GM19452 (cell line): ENCODE measurements around the gene GUK1.
"Not testable (repeated sequence)": the region's sequence is repeated elsewhere in the genome, so short reads cannot be mapped to it uniquely, and the experiment has no call there.

ENCODE experiments used
- ATAC-seq: cut with Tn5 transposase; IDR thresholded peaks from one replicate; pipeline ENCODE4 v1.9.1; 2021; ENCODE audit not compliant: unreplicated experiment

The GUK1 gene

DNA sequence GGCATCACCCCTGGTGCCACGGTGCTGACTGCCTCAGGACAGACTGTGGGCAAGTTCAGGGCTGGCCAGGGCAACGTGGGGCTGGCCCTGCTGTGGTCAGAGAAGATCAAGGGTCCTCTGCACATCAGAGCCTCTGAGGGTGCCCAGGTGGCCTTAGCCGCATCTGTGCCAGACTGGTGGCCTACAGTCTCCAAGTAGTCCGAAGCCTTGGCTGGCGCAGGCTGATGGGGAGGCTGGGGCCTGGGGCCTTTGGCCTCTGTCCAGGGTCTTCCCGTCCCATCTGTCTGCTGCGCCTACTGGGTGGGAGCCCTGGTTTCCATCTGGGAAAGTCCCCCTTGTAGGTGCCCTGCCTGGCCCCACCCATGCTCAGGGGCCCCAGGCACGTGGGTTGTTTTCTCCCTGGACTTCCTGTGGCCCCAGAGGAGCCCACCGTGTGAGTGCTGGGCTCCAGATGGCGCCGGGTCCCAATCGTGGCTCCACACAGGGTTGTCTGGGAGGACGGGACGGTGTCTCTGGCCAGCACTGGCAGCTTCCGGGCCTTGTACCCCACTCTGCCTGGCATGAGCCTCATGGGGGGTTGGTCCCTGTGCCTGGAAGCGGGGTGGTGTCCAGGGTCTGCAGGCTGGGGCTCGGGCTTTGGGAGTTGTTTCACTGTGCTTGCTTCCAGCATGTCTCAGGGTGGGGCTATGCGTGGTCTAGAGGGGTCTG, 35.4 kb downstream of the GUK1 start:
- ATAC-seq, result no peak

DNA sequence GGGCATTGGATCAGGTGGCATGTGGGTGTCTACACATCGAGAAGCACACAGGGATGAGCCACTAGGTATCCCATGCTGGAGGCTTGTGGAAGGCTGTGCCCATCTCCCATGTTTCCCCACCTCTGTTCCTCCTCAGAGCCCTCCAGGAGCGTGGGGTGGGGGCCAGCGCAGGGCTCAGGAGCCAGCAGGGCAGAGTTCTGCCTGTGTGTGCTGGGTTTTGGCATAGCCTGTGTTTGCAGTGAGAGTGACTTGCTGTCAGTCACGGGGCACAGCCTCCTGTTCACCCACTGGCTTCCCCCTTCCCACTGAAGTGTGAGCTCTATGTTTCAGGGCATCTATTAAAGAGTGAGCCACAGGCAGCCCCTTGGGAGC, 35.9 kb downstream of the GUK1 start:
- no peak for ATAC-seq

DNA sequence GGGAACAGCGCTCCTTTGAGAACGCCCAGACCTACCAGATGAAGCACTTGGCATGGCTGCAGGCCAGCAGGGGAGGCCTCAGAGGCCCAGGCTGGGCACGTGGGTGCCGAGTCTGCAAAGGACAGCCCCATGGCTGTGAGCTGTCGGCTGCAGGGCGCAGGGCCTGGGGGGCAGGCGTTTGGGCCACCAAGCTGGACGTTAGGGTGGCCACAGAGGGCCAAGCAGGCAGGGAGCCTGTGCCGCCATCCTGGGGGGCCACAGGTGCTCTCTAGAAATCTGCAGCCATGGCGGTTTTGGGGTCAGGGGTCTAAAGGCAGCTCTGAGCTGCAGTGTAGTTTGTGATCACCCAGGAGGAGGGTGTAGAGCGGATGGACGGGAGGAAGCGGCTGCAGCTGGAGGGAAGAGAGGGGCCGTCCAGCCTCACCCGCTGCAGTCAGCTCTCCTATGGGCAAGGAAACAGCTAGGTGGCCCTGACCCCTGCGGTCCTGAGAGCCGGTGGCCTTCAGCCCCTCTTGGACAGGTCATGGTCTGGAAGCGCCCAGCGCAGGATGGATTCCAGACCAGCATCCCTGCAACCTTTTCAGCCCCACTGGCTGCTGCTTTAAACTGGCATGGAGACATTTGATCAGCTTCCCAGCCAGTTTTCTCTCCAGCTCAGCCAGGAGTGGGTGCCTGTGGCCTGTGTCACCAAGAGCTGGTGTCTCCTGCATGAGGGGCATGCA, 36.5 kb downstream of the GUK1 start:
- ATAC-seq, result no peak

DNA sequence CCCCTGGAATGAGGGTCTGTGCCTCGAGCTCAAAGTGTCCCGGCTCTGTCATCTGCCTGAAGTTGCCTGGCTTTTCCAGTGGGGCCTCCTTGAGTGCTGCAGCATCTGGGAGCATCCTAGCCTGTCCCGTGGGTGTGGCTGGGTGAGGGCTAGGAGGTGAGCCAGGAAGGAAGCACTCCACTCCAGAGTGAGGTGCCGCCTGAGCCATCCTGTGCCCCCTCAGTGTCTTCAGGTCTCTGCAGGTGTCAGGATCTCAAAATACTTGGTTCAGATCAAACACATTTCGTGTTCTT, 37.0 kb downstream of the GUK1 start:
- no peak for ATAC-seq

DNA sequence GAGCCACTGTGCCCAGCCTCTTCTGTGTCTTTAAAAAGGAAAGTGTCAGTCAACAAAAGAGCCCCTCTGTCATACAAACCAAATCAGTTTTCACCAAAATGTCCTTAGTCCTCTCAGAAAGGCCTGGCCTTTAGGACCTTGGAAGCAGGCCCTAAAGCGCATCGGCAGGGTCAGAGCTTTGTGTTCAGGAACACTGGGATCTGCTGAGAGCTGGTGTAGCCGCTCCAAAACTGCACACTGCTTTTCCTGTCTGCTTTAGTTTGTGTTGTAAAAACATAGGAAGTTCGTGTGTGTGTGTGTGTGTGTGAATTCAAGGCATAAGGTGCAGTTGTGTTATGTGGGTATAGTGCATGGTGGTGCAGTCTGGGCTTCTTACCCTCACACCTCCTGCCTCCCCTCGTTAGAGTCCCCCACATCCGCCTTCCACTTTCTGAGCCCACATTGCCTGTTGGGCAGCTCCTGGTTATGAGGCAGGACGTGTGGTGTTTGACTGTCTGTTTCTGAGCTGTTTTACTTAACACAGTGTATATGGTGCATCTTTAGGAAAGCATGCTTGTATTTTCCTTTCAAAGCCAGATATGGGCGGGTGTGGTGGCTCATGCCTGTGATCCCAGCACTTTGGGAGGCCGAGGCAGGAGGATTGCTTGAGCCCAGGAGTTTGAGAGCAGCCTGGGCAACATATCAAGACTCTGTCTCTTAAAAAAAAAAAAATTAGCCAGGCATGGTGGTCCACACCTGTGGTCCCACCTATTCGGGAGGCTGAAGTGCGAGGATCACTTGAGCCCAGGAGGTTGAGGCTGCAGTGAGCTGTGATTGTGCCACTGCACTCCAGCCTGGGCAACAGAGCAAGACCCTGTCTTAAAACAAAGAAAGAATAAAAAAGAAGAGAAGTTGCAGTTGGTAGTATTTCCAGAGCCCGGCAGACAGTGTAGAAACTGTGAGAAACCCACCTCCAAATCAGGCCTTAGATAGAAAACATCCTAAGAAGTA, 37.9 kb downstream of the GUK1 start:
- no peak for ATAC-seq

DNA sequence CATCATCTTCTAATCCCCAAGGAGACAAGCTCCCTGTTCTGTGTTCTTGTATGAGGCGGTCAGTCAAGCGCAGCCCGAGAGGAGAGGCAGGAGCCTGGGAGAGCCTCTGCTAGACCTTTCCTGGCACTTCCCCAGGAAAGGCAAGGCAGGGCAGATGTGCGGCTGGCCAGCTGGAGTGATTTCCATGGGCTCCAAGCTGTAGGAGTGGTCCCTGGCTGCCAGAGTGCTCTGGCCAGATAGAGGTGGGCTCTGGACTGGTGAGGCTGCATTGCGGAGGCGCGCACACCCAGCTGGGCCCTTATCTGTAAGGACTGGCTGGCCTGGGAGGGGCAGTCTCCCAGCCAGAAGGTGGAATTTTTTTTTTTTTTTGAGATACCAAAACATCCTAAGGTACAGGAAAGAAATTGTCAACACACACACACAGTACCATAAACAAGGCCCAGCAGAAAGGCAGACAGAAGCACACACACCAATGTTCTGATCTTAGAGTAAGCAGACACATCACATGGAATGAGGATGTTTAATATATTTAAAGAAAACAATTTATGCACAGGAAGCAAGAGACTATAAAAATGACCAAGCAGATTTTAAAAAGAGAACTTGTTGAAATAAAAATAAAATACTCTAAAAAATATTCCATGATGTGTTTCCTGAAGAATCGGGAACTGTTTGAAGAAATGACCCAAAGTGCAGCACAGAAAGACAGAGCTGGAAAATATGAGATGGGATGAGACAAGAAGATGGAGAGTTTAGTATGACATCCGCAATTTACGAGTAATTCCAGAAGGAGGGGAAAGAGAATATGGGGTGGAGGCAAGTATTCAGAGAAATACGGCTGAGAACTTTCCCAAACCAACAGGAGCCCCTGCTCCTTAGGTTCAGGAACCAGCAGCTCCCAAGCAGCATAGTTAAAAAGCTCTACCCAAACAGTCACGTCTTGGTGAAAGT, 38.9 kb downstream of the GUK1 start:
- no peak for ATAC-seq

DNA sequence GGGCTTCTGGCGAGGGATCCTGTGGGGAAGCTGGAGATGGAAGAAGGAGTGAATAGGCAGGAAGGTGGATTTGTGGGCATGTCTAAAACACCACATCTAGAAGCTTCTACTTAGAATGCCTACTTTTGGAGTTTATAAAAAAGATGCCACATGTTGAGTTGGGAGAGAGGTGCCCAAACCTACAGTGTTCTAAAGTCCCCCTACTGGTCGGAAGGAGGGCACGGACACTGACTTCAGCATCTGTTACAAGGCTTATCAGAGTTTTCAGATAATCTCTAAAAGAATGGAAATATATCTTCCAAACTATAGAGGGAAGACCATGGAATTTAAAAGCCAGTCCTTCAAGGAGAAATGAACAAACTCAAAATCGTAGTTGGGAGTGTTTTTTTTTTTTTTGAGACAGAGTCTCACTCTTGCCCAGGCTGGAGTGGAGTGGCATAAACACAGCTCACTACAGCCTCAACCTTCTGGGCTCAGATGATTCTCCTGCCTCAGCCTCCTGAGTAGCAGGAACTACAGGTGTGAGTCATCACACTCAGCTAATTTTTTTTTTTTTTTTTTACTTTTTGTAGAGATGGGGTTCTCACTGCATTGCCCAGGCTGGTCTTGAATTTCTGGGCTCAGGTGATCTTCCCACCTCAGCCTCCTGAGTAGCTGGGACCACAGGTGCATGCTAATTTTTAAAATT, 40.3 kb downstream of the GUK1 start:
- ATAC-seq, result no peak

DNA sequence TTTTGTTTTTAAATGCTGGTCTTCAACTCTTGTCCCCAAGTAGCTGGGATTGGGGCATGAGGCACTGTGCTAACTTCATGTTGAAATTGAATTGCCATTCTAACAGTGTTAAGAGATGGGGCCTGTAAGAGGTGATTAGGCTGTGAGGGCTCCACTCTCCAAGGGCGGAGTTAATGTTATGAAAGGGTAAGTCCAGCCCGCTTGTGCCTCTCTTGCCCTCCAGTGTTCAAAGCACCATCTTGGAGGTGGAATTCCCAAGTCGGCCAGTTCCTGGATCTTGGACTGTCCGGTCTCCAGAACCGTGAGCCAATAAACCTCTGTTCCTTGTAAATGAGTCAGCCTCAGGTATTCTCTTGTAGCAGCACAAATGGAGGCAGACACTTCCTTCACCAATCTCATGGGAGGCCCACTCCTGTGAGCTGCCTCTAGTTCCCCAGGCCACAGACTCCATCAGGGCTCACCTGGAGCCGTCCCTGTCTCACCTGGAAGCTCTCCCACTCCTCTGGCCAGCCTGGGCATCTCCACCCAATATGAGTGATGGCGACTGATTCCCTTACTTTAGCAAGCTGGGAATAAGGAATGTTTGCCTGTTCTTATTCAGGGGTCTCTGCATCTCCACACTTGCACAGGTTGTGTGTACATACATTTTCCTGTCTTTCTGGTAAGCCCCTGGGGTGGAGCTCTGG, 41.0 kb downstream of the GUK1 start:
- no peak for ATAC-seq

DNA sequence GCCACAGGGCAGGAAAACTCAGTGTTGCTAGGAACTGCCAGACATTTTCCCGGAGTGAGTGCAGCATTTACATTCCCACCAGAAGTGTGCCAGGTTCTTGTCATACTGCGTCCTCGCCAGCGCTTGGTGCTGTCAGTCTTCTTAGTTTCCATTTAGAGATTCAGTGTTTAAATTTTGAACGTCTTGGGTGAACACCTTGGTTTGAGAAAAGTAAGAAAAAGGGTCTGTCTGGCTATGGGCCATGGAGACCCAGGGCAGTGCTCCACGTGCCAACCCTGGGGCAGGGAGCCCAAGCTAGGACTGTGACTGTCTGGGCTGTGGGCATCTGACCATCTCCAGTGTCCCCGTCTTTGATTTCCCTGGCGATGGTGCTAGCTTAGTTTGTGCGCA, 41.6 kb downstream of the GUK1 start:
- ATAC-seq, result no peak

DNA sequence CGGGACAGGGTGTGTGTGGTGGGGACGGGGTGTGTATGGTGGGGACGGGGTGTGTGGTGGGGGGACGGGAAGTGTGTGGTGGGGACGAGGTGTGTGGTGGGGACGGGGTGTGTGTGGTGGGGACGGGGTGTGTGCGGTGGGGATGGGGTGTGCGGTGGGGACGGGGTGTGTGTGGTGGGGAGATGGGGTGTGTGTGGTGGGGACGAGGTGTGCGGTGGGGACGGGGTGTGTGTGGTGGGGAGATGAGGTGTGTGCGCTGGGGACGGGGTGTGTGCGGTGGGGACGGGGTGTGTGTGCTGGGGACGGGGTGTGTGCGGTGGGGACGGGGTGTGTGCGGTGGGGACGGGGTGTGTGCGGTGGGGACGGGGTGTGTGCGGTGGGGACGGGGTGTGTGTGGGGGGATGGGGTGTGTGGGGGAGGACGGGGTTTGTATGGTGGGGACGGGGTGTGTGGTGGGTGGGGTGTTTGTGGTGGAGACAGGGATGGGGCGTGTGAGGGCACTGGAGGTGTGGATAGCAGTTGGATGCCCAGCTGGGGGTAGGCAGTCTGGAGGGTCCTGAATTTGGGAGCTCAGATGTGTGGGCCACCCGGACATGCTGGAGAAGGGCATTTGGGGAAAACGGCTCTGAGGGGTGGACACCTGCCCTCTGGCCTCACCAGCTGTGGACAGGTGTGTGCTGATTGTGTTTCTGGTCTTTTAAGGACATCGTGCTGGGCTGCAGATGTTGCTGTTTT, 42.4 kb downstream of the GUK1 start:
- no peak for ATAC-seq

DNA sequence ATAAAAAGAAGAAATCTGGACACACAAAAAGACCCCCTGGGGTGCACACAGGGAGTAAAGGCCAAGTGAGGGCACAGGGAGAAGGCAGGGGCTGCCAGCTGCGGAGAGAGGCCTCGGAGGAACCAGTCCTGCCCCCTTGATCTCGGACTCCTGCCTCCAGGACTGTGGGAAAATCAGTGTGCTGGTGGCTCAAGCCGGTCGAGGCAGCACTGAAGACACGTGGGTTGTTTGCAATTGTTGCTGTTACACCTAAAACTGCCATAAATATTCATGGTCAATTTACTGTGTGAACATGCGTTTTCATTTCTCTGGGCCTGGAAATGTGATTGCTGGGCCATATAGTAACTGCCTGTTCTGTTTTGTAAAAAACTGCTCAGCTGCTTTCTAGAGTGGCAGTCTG, 44.1 kb downstream of the GUK1 start:
- no peak for ATAC-seq

DNA sequence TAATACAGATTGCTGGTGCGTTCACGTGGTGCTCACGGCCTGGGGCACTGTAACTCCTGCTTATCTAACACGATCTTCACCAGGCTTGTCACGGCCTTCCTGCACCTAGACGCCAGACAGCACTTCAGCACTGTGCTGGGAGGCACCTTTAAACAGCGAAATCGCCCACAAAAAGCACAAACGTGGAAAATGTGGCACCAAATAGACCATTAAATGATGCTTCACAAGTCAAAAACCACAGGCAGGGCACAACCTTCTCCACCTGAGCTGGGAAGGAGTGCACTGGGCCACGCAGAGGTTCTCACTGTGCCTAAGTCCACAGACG, 45.5 kb downstream of the GUK1 start:
- ATAC-seq, result no peak

DNA sequence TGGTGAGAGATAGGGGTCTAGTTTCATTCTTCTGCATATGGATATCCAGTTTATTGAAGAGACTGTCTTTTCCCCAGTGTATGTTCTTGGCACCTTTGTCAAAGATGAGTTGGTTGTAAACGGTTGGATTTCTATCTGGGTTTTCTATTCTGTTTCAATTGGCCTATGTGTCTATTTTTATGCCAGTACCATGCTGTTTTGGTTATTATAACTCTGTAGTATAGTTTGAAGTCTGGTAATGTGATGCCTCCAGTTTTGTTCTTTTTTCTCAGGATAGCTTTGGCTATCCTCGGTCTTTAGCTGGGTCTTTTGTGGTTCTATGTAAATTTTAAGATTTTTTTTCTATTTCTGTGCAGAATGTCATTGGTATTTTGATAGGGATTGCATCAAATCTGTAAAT, 48.2 kb downstream of the GUK1 start:
- ATAC-seq, result not testable (repeated sequence)

DNA sequence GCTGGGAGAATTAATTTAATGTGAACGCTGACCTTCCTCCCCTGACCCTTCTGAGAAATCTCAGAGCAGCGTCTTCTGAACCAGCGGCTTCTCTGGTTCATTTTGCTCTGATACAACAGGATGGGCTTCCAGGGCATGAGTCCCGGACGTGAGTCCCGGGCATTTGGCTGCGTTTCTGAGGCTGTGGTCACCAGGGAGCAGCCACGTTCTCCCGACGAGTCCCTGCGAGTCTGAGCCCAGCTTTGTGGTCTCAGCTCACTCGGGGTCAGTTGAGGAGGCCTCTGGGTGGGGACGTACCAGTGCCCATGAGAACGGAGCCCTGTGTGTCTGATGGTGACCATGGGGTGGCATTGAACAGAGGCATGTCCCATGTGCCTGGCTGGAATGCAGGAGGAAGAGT, 50.1 kb downstream of the GUK1 start:
- no peak for ATAC-seq

DNA sequence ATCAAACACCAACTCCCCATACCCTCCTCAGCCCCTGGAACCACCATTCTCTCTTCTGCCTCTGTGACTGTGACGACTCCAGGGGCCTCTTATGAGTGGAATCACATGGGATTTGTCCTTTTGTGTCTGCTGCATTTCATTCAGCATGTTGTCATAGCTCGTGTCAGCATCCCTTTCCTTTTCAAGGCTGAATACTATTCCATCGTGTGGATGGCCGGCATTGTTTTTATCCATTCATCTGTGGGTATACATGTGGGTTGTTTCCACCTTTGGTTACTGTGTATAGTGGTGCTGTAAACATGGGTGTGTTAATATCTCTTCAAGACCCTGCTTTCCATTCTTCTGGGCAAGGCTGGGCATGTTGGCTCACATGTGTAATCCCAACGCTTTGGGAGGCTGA, 50.7 kb downstream of the GUK1 start:
- ATAC-seq, result no peak

DNA sequence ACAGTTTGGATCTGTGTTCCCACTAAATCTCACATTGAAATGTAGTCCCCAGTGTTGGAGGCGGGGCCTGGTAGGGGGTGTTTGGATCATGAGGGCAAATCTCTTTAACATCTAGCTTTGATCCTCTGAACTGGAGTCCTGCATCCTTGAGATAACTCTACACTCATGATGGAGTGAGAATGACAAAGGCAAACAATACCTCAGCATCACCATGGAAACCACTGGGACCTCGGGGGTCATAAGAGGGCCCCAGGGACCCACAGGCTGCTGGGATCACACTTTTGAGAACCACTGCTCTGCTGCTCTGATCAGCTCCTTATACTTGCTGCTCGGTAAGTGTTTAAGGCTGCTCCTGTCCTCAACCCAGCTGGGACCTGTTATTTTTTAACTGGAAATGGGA, 54.4 kb downstream of the GUK1 start:
- no peak for ATAC-seq

DNA sequence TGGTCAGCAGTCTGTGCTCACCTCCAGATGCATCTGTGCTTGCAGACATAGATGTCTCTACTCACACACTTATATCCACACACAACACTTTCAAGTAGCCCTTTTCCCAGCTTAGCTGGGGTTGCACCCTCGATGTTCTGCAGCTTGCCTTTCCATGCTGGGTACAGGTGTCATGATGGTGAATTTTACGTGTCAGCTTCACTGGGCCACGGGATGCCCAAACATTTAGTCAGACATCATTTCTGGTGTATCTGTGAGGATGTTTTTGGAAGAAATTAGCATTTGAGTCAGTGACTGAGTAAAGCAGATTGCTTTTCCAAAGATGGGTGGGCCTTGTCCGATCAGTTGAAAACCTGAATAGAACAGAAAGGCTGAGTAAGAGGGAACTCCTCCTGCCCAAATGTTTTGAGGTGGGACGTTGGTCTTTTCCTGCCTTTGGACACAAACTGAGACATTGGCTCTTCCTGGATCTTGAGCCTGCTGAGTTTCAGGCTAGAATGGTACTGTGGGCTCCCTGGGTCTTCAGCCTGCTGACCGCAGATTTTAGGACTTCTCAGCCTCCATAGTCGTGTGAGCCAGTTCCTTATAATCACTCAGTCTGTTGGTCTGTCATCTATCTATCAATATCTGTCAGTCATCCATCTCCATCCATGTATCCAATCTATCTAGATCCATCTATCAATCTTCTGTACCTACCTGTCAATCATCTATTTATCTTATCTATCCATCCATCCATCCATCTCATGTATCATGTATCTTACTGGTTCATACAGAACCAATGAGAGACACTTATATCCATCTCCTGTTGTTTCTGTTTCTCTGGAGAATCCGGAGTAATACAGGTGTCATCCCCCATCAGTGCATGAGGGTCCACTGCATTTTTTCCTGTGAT, 55.1 kb downstream of the GUK1 start:
- ATAC-seq, result no peak

DNA sequence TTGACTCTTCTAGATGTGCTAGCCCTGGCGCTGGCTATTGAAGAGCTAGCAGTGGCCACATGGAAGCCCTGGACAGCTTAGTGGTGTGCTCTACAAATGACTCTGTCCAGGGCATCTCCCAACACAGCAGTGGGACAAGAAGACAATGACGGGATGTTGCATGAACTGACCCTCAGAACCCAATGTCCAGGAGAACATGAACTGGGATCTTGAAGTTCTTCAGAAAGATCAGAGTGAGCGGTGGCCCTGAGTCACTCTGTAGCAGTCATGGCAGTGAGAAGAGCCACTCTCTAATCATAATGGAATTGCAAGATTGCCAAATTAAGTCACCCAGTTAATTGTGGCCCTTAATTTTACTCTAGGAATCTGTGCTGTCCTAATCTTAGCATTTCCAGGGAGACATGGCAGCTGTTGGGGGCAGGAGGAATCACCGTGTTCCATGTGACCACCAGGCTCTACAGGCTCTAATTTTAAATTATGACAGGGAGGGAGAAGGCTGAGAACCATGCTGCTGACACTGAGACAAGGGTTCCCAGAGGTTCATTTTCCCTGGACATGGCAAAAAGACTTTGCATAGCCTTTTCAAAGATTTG, 57.6 kb downstream of the GUK1 start:
- no peak for ATAC-seq
